GM19035 (cell line): ENCODE results near the gene ADIPOQ.
"Not testable (repeated sequence)": the region's sequence is repeated elsewhere in the genome, so short reads cannot be mapped to it uniquely, and the experiment has no call there.

Source experiments
- ATAC-seq: cut with Tn5 transposase; IDR thresholded peaks from one replicate; pipeline ENCODE4 v1.9.1; 2021; ENCODE audit not compliant: unreplicated experiment

Gene ADIPOQ

DNA sequence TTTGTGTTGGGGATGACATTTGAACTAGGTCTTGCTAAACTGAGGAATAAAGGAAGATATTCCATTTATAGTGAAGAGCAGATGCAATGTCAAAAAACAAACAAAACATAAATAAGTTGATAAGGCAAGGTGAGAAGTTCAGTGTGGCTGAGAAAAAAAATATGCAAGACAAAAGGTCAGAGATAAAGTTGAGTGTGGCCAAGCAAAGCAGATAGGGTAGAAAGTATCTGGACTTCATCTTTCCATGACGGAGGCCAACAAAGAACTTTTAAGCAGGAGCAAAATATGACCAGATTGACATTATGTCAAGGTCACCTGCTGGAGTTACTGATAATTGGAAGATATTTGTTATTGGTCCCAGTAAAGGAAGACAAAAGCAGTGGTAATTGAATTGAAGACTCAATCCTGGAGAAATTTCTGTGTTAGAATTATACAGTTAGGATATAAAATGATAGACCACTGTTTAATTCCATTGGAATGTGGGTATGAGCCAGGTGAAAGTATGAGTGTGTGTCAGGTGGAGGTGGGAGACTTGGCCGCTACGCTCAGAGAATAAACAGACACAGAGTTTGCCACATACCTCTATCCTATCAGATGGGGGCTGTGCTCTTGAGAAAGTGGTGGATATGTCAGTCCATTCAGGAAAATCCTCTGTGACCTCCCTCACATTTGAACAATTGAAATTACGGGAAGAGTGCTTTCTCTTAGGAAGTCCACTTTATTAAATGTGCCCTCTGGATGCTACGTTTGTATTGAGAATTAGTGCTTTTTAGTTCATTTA lies 28.1 kb downstream of the ADIPOQ start:
- no peak for ATAC-seq

GRCh38 chr3:186871403-186871924 lies 29.0 kb downstream of the ADIPOQ start:
- ATAC-seq: no peak

DNA sequence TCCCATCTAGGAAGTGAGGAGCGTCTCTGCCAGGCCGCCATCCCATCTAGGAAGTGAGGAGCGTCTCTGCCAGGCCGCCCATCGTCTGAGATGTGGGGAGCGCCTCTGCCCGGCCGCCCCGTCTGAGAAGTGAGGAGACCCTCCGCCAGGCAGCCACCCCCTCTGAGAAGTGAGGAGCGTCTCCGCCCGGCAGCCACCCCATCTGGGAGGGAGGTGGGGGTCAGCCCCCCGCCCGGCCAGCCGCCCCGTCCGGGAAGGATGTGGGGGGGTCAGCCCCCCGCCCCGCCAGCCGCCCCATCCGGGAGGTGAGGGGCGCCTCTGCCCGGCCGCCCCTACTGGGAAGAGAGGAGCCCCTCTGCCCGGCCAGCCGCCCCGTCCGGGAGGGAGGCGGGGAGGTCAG lies 31.3 kb downstream of the ADIPOQ start:
- not testable (repeated sequence) for ATAC-seq

DNA sequence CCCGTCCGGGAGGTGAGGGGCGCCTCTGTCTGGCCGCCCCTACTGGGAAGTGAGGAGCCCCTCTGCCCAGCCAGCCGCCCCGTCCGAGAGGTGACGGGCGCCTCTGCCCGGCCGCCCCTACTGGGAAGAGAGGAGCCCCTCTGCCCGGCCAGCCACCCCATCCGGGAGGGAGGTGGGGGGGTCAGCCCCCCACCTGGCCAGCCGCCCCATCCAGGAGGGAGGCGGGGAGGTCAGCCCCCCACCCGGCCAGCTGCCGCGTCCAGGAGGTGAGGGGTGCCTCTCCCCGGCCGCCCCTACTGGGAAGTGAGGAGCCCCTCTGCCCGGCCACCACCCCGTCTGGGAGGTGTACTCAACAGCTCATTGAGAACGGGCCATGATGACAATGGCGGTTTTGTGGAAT lies 31.7 kb downstream of the ADIPOQ start:
- ATAC-seq: not testable (repeated sequence)

DNA sequence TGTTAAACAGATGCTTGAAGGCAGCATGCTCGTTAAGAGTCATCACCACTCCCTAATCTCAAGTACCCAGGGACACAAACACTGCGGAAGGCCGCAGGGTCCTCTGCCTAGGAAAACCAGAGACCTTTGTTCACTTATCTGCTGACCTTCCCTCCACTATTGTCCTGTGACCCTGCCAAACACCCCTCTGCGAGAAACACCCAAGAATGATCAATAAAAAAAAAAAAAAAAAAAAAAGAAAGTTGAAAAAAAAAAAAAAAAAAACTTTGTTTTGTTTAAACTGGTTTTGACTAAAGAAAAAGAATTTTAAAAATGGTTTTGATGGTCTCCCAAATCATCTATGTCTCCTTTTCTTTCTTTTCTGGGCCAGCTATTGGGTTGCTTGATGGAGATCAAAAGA lies 32.3 kb downstream of the ADIPOQ start:
- not testable (repeated sequence) for ATAC-seq

GRCh38 chr3:186875708-186876107 lies 33.2 kb downstream of the ADIPOQ start:
- no peak for ATAC-seq

GRCh38 chr3:186879781-186880180 lies 37.3 kb downstream of the ADIPOQ start:
- no peak for ATAC-seq

DNA sequence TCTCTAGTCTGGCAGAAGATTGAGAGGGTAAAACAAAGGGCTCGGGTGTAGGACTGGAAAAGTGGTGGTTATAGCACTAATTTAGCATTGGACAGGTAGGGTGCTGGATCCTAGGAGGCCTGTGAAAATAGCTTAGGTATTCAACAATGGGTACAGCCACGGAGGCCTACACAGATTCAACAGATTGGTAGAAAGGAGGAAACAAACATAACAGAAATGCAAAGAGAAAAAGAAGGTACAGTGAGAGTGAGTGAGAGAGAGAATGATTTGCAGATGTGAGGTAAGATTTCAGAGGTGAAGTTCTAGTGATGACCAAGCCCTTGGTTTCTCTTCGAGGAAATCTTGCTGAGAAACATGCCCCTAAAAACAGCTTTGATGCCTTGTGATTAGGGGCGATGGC lies 37.9 kb downstream of the ADIPOQ start:
- no peak for ATAC-seq

- ATAC-seq: no peak
Measured at GRCh38 chr3:186882150-186882524, 39.6 kb downstream of the ADIPOQ start.

GRCh38 chr3:186882881-186883685 lies 40.6 kb downstream of the ADIPOQ start:
- ATAC-seq: no peak

GRCh38 chr3:186883686-186884058 lies 41.2 kb downstream of the ADIPOQ start:
- ATAC-seq: no peak

GRCh38 chr3:186884868-186885267 lies 42.4 kb downstream of the ADIPOQ start:
- ATAC-seq: not testable (repeated sequence)

DNA sequence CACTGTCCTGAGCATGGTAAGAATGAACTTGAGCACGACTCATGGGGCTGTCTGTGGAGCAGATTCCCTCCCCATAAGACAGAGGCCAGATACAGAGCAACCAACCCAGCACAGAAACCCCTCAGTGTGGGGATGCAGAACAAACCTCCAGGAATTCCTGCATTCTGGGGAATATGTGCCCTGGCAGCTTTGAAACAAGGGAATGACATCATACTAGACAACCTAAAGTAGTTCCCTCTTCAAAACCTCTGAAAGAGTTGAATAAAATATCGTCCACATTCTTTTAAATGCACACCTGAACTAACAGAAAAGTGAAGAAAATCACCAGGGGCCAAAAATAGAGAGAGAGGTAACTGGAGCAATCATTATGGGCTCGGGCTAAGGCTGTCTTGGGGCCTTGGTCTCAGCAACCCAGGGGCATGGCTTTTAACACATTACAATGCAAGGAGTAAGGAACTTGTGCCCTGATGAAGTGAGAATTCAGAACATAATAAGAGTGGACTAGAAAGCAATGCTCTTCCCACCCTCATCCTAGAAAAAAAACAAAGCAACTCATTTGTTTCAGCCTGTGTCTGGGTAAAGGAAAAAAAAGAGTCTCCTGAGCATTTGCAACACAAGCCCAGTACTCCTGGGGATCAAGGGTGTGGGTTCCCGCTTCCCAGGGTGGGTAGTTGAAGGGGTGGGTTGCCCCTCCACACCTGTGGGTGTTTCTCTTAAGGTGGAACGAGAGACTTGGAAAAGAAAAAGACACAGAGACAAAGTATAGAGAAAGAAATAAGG lies 43.9 kb downstream of the ADIPOQ start:
- ATAC-seq: no peak

- not testable (repeated sequence) for ATAC-seq
Measured at GRCh38 chr3:186887507-186887938, 45.0 kb downstream of the ADIPOQ start.

- no peak for ATAC-seq
Measured at GRCh38 chr3:186888569-186888968, 46.1 kb downstream of the ADIPOQ start.

GRCh38 chr3:186889698-186890097 lies 47.2 kb downstream of the ADIPOQ start:
- ATAC-seq: not testable (repeated sequence)

GRCh38 chr3:186890911-186891310 lies 48.4 kb downstream of the ADIPOQ start:
- no peak for ATAC-seq

- ATAC-seq: not testable (repeated sequence)
Measured at GRCh38 chr3:186893071-186893470, 50.6 kb downstream of the ADIPOQ start.

DNA sequence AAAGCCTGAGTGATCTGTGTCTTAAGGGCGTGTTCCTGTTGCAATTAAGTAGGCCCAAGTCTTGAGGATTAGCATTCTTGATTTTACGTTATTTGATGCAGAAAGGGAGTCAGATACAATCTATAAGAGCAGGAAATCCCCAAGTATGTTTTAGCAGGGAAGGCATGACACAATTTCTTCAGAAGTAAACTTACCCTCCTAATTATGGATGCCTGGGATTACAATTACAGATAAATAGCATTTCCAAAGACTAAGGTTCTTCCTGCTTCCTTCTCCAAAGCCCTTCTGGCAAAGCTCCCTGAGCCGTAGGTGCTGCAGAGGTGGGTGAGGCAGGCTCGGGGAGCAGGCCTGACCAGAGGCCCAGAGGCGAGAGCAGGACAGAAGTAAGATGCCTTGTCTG lies 52.9 kb downstream of the ADIPOQ start:
- ATAC-seq: no peak

- ATAC-seq: no peak
Measured at GRCh38 chr3:186896006-186896405, 53.5 kb downstream of the ADIPOQ start.

GRCh38 chr3:186896875-186897274 lies 54.4 kb downstream of the ADIPOQ start:
- ATAC-seq: no peak
